H1 (cell line): ENCODE data around the gene KRTAP10-8.
"Not testable (repeated sequence)": the region's sequence is repeated elsewhere in the genome, so short reads cannot be mapped to it uniquely, and the experiment has no call there.

Experiments
- CTCF ChIP-seq, 3 experiments: IDR thresholded peaks; 1 replicate in 2 of 3; 2 replicates in 1 of 3; pipeline versions ENCODE4 v1.5.1 to v1.6.1; 2011; ENCODE audit warnings: low read length in 3 of 3, mild to moderate bottlenecking in 3 of 3, inconsistent platforms in 2 of 3, low read depth in 1 of 3, moderate library complexity in 1 of 3; ENCODE audit not compliant: insufficient read depth in 1 of 3; ENCODE audit errors: control extremely low read depth in 1 of 3
- GABPA ChIP-seq: IDR thresholded peaks from 2 replicates; pipeline ENCODE4 v1.6.1; 2011; ENCODE audit warnings: mild to moderate bottlenecking, low read length, moderate library complexity, borderline replicate concordance; ENCODE audit not compliant: insufficient read depth
- POLR2A ChIP-seq, 2 experiments: IDR thresholded peaks; 1 replicate in 1 of 2; 2 replicates in 1 of 2; pipeline ENCODE4 v1.6.1; 2011; ENCODE audit warnings: low read depth in 2 of 2, low read length in 2 of 2, mild to moderate bottlenecking in 2 of 2; ENCODE audit errors: control extremely low read depth in 1 of 2
- POLR2AphosphoS5 ChIP-seq: IDR thresholded peaks from 2 replicates; pipeline ENCODE4 v1.6.1; 2011; ENCODE audit warnings: low read depth, low read length
- SIRT6 ChIP-seq: IDR thresholded peaks from one replicate; pipeline ENCODE4 v1.7.1; 2012; ENCODE audit warnings: low read length, inconsistent platforms

DNA sequence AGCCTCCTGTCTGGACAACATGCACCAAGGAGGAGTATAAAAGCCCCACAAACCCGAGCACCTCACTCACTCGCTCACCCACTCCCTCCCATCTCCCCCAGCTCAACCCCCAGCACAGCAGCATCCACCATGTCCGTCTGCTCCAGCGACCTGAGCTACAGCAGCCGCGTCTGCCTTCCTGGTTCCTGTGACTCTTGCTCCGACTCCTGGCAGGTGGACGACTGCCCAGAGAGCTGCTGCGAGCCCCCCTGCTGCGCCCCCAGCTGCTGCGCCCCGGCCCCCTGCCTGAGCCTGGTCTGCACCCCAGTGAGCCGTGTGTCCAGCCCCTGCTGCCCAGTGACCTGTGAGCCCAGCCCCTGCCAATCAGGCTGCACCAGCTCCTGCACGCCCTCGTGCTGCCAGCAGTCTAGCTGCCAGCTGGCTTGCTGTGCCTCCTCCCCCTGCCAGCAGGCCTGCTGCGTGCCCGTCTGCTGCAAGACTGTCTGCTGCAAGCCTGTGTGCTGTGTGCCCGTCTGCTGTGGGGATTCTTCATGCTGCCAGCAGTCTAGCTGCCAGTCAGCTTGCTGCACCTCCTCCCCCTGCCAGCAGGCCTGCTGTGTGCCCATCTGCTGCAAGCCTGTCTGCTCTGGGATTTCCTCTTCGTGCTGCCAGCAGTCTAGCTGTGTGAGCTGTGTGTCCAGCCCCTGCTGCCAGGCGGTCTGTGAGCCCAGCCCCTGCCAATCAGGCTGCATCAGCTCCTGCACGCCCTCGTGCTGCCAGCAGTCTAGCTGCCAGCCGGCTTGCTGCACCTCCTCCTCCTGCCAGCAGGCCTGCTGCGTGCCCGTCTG lies 38.0 kb upstream of the KRTAP10-8 start, which contains the start of gene KRTAP10-4:
- not testable (repeated sequence) for TF ChIP-seq SIRT6; POLR2A (IDR thresholded peaks at IDR 0.05; ENCODE audit: control extremely low read depth in 1 of 2, low read depth in 2 of 2, low read length in 2 of 2); POLR2AphosphoS5; CTCF (IDR thresholded peaks at IDR 0.05; ENCODE audit: control extremely low read depth in 1 of 3, insufficient read depth in 1 of 3, low read depth in 1 of 3, low read length in 3 of 3); GABPA
